ENCODE results near the gene KDF1. TPM values are rescaled to one million over a fixed set of nuclear protein-coding genes. Genes with fewer than 3 reads are reported as not detected.
A peak's percentile ranks its signal among the peaks of the same experiment; 100 is the strongest.

The KDF1 gene
- total and polyA plus RNA-seq, 2 of the 13 experiments (the other 11 are each of a cell fraction or from before 2014, with no cell fraction given): 1.9 to 4.9 TPM

DNA sequence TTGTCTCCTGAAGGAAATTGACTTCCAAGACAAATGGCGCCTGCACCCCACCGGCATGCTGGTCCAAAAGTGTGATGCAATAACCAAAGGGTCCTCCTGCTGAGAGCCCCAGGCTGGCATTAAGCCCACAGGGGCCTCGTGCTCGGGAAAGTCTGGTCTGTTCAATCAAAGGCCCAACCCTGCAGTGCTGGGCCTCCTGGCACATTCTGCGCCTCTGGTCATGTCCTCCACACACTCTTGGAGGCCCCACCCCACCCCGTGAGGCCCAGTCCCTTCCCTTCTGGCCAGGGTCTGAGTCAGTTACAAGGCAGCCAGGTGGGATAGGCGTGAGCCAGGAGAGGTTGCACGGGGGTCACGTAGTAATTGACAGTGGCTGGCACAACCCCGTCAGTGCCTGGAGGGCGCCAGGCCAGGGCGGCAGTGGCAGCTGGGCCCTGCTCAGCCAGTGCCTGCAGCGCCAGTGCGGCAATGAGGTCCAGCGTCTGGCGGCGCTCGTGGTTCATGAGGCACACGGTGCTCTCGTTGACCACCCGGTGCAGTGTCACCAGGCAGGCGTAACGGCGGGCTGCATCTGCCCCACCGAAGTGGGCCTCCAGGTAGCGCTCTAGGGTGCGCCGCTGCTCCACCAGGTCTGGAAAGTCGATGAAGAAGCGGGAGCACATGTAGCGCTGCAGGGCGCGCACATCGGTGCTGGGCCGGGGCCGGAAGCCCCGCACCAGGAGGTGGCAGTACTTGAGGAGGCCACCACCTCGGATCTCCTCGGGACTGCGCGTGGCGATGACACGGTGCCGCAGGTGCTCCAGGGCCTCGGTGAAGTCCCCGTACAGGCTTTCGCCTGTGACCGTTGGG lies 45.6 kb upstream of the KDF1 start (continued):
- TF ChIP-seq, protein P1, sequence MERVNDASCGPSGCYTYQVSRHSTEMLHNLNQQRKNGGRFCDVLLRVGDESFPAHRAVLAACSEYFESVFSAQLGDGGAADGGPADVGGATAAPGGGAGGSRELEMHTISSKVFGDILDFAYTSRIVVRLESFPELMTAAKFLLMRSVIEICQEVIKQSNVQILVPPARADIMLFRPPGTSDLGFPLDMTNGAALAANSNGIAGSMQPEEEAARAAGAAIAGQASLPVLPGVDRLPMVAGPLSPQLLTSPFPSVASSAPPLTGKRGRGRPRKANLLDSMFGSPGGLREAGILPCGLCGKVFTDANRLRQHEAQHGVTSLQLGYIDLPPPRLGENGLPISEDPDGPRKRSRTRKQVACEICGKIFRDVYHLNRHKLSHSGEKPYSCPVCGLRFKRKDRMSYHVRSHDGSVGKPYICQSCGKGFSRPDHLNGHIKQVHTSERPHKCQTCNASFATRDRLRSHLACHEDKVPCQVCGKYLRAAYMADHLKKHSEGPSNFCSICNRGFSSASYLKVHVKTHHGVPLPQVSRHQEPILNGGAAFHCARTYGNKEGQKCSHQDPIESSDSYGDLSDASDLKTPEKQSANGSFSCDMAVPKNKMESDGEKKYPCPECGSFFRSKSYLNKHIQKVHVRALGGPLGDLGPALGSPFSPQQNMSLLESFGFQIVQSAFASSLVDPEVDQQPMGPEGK (CRISPR knock-in tag; IDR thresholded peaks at IDR 0.05): no peak
- TF ChIP-seq AGO1 (IDR thresholded peaks at IDR 0.05; ENCODE audit: low read depth, low read length, poor library complexity, severe bottlenecking) (peak; percentile 80), KDM6A (CRISPR knock-in tag; IDR thresholded peaks at IDR 0.05; ENCODE audit: low read depth) (no peak), ARID2 (CRISPR knock-in tag; IDR thresholded peaks at IDR 0.05; ENCODE audit: borderline replicate concordance) (no peak), AGO2 (optimal IDR thresholded peaks at IDR 0.05; ENCODE audit: low read depth, low read length) (peak; percentile 80), SAFB2 (CRISPR knock-in tag; IDR thresholded peaks at IDR 0.05; ENCODE audit: borderline replicate concordance, low read depth) (no peak), TOE1 (CRISPR knock-in tag; IDR thresholded peaks at IDR 0.05) (no peak)
- TF ChIP-seq, protein P2, sequence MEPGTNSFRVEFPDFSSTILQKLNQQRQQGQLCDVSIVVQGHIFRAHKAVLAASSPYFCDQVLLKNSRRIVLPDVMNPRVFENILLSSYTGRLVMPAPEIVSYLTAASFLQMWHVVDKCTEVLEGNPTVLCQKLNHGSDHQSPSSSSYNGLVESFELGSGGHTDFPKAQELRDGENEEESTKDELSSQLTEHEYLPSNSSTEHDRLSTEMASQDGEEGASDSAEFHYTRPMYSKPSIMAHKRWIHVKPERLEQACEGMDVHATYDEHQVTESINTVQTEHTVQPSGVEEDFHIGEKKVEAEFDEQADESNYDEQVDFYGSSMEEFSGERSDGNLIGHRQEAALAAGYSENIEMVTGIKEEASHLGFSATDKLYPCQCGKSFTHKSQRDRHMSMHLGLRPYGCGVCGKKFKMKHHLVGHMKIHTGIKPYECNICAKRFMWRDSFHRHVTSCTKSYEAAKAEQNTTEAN (CRISPR knock-in tag; conservative IDR thresholded peaks at IDR 0.05): no peak
- TF ChIP-seq, protein P3, sequence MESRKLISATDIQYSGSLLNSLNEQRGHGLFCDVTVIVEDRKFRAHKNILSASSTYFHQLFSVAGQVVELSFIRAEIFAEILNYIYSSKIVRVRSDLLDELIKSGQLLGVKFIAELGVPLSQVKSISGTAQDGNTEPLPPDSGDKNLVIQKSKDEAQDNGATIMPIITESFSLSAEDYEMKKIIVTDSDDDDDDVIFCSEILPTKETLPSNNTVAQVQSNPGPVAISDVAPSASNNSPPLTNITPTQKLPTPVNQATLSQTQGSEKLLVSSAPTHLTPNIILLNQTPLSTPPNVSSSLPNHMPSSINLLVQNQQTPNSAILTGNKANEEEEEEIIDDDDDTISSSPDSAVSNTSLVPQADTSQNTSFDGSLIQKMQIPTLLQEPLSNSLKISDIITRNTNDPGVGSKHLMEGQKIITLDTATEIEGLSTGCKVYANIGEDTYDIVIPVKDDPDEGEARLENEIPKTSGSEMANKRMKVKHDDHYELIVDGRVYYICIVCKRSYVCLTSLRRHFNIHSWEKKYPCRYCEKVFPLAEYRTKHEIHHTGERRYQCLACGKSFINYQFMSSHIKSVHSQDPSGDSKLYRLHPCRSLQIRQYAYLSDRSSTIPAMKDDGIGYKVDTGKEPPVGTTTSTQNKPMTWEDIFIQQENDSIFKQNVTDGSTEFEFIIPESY (CRISPR knock-in tag; IDR thresholded peaks at IDR 0.05): peak; percentile 93; the same call in 1 of the 2 replicates
- TF ChIP-seq, protein P4, sequence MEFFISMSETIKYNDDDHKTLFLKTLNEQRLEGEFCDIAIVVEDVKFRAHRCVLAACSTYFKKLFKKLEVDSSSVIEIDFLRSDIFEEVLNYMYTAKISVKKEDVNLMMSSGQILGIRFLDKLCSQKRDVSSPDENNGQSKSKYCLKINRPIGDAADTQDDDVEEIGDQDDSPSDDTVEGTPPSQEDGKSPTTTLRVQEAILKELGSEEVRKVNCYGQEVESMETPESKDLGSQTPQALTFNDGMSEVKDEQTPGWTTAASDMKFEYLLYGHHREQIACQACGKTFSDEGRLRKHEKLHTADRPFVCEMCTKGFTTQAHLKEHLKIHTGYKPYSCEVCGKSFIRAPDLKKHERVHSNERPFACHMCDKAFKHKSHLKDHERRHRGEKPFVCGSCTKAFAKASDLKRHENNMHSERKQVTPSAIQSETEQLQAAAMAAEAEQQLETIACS (CRISPR knock-in tag; IDR thresholded peaks at IDR 0.05): no peak
